ENCODE data around the gene SSH3. TPM values are rescaled to one million over a fixed set of nuclear protein-coding genes. Genes with fewer than 3 reads are reported as not detected.
A peak's percentile ranks its signal among the peaks of the same experiment; 100 is the strongest.

Gene SSH3
- total RNA-seq, 1 experiment from 2014 or later = 17.5 TPM

- DNase-seq (ENCODE audit: low read depth in 1 of 2, low spot score in 2 of 2) = no peak
- peaks cover 36% of the 10 kb centered on the region for H3K4me1 ChIP-seq (replicated peaks)
- H3K27ac ChIP-seq = no peak overlapping the region
- peaks cover 36% of the 10 kb centered on the region for H3K36me3 ChIP-seq
- H3K27me3 ChIP-seq (replicated peaks) = no peaks in the 10 kb centered on the region
- no peak overlapping the region for H3K4me3 ChIP-seq
- H3K9me3 ChIP-seq (replicated peaks) = no peaks in the 10 kb centered on the region
Observed at GRCh38 chr11:67264877-67265632, 38.3 kb upstream of the SSH3 start.

GRCh38 chr11:67265633-67266448, 37.5 kb upstream of the SSH3 start:
- H3K9me3 ChIP-seq (replicated peaks) = no peaks in the 10 kb centered on the region
- peaks cover 43% of the 10 kb centered on the region for H3K36me3 ChIP-seq
- H3K27me3 ChIP-seq (replicated peaks) = no peaks in the 10 kb centered on the region
- H3K27ac ChIP-seq = no peak overlapping the region
- H3K4me1 ChIP-seq (replicated peaks) = peaks cover 35% of the 10 kb centered on the region
- DNase-seq (ENCODE audit: low read depth in 1 of 2, low spot score in 2 of 2) = peak; percentile 78 to 83
- peak overlapping the region; percentile 30 for H3K4me3 ChIP-seq

GRCh38 chr11:67266449-67267187, 36.7 kb upstream of the SSH3 start, which contains the start of gene GRK2:
TSS of gene GRK2 (plus strand) at chr11:67266473. CDS start at chr11:67266700, 227 bp downstream.
- Histone ChIP-seq H3K4me1 (replicated peaks) (peaks cover 30% of the 10 kb centered on the region), H3K4me3 (peak within 1 kb of the TSS; percentile 97), H3K27me3 (replicated peaks) (no peaks in the 10 kb centered on the region), H3K9me3 (replicated peaks) (no peaks in the 10 kb centered on the region), H3K27ac (peak within 1 kb of the TSS; percentile 20; the same call in 1 of the 2 replicates), H3K36me3 (peaks cover 51% of the 10 kb centered on the region)
- no peak for DNase-seq (ENCODE audit: low read depth in 1 of 2, low spot score in 2 of 2)

- H3K27me3 ChIP-seq (replicated peaks) = no peaks in the 10 kb centered on the region
Observed at GRCh38 chr11:67267188-67268080, 35.9 kb upstream of the SSH3 start.

GRCh38 chr11:67268081-67268961, 35.0 kb upstream of the SSH3 start:
- H3K9me3 ChIP-seq (replicated peaks) = no peaks in the 10 kb centered on the region
- no peak overlapping the region for H3K27ac ChIP-seq
- peaks cover 29% of the 10 kb centered on the region for H3K4me1 ChIP-seq (replicated peaks)
- no peak for DNase-seq (ENCODE audit: low read depth in 1 of 2, low spot score in 2 of 2)
- peaks cover 68% of the 10 kb centered on the region for H3K36me3 ChIP-seq
- H3K4me3 ChIP-seq = peak overlapping the region; percentile 97; the same call in 1 of the 2 replicates
- no peaks in the 10 kb centered on the region for H3K27me3 ChIP-seq (replicated peaks)

More at GRCh38 chr11:67267188-67268080, 35.9 kb upstream of the SSH3 start:
- Histone ChIP-seq H3K27ac (no peak overlapping the region; the same call in 1 of the 2 replicates), H3K4me3 (peak overlapping the region; percentile 97), H3K4me1 (replicated peaks) (peaks cover 29% of the 10 kb centered on the region), H3K36me3 (peaks cover 59% of the 10 kb centered on the region), H3K9me3 (replicated peaks) (no peaks in the 10 kb centered on the region)
- peak in 1 of 2 experiments; percentile 51 for DNase-seq (ENCODE audit: low read depth in 1 of 2, low spot score in 2 of 2)

- Histone ChIP-seq H3K36me3 (peaks cover 74% of the 10 kb centered on the region), H3K4me3 (no peak overlapping the region), H3K4me1 (replicated peaks) (peaks cover 34% of the 10 kb centered on the region), H3K9me3 (replicated peaks) (no peaks in the 10 kb centered on the region), H3K27ac (no peak overlapping the region), H3K27me3 (replicated peaks) (no peaks in the 10 kb centered on the region)
- DNase-seq (ENCODE audit: low read depth in 1 of 2, low spot score in 2 of 2) = no peak
Observed at GRCh38 chr11:67268962-67269268, 34.4 kb upstream of the SSH3 start.

- DNase-seq (ENCODE audit: low read depth in 1 of 2, low spot score in 2 of 2) = no peak
- Histone ChIP-seq H3K36me3 (peaks cover 79% of the 10 kb centered on the region), H3K4me1 (replicated peaks) (peaks cover 39% of the 10 kb centered on the region), H3K9me3 (replicated peaks) (no peaks in the 10 kb centered on the region), H3K4me3 (no peak overlapping the region), H3K27me3 (replicated peaks) (no peaks in the 10 kb centered on the region), H3K27ac (no peak overlapping the region)
Observed at GRCh38 chr11:67269401-67270255, 33.7 kb upstream of the SSH3 start.

- Histone ChIP-seq H3K36me3 (peaks cover 88% of the 10 kb centered on the region), H3K4me1 (replicated peaks) (peaks cover 43% of the 10 kb centered on the region), H3K27ac (no peak overlapping the region), H3K9me3 (replicated peaks) (no peaks in the 10 kb centered on the region), H3K27me3 (replicated peaks) (no peaks in the 10 kb centered on the region), H3K4me3 (no peak overlapping the region)
- DNase-seq (ENCODE audit: low read depth in 1 of 2, low spot score in 2 of 2) = no peak
Observed at GRCh38 chr11:67270256-67271204, 32.8 kb upstream of the SSH3 start.

- DNase-seq (ENCODE audit: low read depth in 1 of 2, low spot score in 2 of 2) = no peak
- Histone ChIP-seq H3K36me3 (peaks cover 94% of the 10 kb centered on the region), H3K4me1 (replicated peaks) (peaks cover 44% of the 10 kb centered on the region), H3K27ac (no peak overlapping the region), H3K4me3 (no peak overlapping the region), H3K27me3 (replicated peaks) (no peaks in the 10 kb centered on the region), H3K9me3 (replicated peaks) (no peaks in the 10 kb centered on the region)
Observed at GRCh38 chr11:67271205-67271540, 32.2 kb upstream of the SSH3 start.

GRCh38 chr11:67271541-67272284, 31.6 kb upstream of the SSH3 start:
- DNase-seq (ENCODE audit: low read depth in 1 of 2, low spot score in 2 of 2) = no peak
- H3K9me3 ChIP-seq (replicated peaks) = no peaks in the 10 kb centered on the region
- no peak overlapping the region for H3K27ac ChIP-seq
- peaks cover 49% of the 10 kb centered on the region for H3K4me1 ChIP-seq (replicated peaks)
- no peak overlapping the region for H3K4me3 ChIP-seq
- H3K36me3 ChIP-seq = peaks cover 94% of the 10 kb centered on the region
- H3K27me3 ChIP-seq (replicated peaks) = no peaks in the 10 kb centered on the region

Data from SJSA1 (cell line).